Measurements from ENCODE around the gene SMYD4. TPM values are rescaled to one million over a fixed set of nuclear protein-coding genes. Genes with fewer than 3 reads are reported as not detected.

SMYD4 gene
- total and polyA plus RNA-seq, 9 of the 15 experiments (the other 6 are each of a cell fraction or from before 2014, with no cell fraction given), result 1.3 to 10.2 (median 6.7) TPM

DNA sequence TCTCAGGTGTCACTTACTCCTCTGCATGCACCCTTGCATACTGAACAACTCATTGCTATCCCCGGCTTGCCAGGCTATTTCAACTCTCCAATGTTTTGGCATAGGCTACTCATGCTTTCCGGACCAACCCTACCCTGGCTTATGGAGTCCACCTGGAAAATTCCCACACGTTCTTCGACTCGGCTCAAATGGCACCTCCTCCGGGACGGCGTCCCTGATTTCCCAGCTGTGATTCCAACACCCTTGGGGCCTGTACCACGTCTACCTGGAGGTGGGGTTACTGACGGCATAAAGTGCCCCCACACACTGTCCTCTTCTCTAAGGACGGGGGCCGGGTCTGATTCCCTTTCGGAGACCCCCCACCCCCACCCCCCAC, 498 bp downstream of the SMYD4 start:
- no TSS peak for BruUV-seq (replicated peaks)
- in situ Hi-C loops (cut with MboI) (no loop called here), intact Hi-C loops (cut with micrococcal nuclease) (no loop called here)
- POLR2A ChIA-PET, result interaction anchor here (0.8 to 1.2 kb wide), 4 partner anchors 9 to 113 kb away, joined by 3 to 7 read pairs (median 4); no protein-coding TSS in a partner anchor
- Histone ChIP-seq H3K9me3 (replicated peaks; ENCODE audit: control insufficient read depth, insufficient read depth, low read depth, low read length) (no peaks in the 10 kb centered on the region), H4K20me1 (replicated peaks; ENCODE audit: control insufficient read depth, insufficient read depth, low read length) (no peaks in the 10 kb centered on the region), H3K9me1 (ENCODE audit: control insufficient read depth, insufficient read depth, low read length) (no peaks in the 10 kb centered on the region), H3K4me3 (peak overlapping the region; percentile 81), H3K4me1 (replicated peaks in 1 of 2; ENCODE audit: control insufficient read depth in 2 of 2, insufficient read depth in 2 of 2, low read length in 2 of 2) (peaks cover 4 to 8% of the 10 kb centered on the region in 2 experiments; a peak in 3 of 5 replicates), H3K36me3 (ENCODE audit: control insufficient read depth, insufficient read depth, low read length) (peaks cover 32% of the 10 kb centered on the region; the same call in 1 of the 3 replicates), H3K79me2 (ENCODE audit: control insufficient read depth, insufficient read depth, low read length) (peaks cover 43% of the 10 kb centered on the region), H2AFZ (ENCODE audit: low read depth, low read length) (peak overlapping the region; percentile 83), H3K27me3 (ENCODE audit: control insufficient read depth in 2 of 2, insufficient read depth in 2 of 2, low read length in 2 of 2) (no peaks in the 10 kb centered on the region), H3K9ac (ENCODE audit: insufficient read depth in 1 of 2, low read depth in 2 of 2, low read length in 2 of 2) (peak overlapping the region; percentile 57 to 94), H3K4me2 (ENCODE audit: insufficient read depth, low read length) (peak overlapping the region; percentile 84), H3K27ac (ENCODE audit: extremely low read depth, low read depth, low read length) (peak overlapping the region; percentile 55; the same call in 1 of the 3 replicates)
- FAIRE-seq, result no peak
- no peak for DNase-seq (ENCODE audit: extremely low read depth in 1 of 4, low spot score in 3 of 4)
- CTCF ChIA-PET (ENCODE audit: low intra/inter-chr PET ratio), result no interaction called here
- WGBS (ENCODE audit: insufficient coverage, low coverage, missing lambda C conversion rate), result 1% methylated on average over 12 of the region's 13 CpGs
- ATAC-seq, result peak; percentile 48
- TF ChIP-seq TCFL5 (CRISPR knock-in tag; conservative IDR thresholded peaks at IDR 0.05) (no peak), DDX20 (tag; IDR thresholded peaks at IDR 0.05; ENCODE audit: low read depth) (no peak), TAL1 (IDR thresholded peaks at IDR 0.05) (no peak), ZEB2 (IDR thresholded peaks at IDR 0.05) (no peak), ZC3H4 (CRISPR knock-in tag; IDR thresholded peaks at IDR 0.05; ENCODE audit: borderline replicate concordance) (no peak), EGR1 (conservative IDR thresholded peaks at IDR 0.05) (no peak), ZNF408 (CRISPR knock-in tag; IDR thresholded peaks at IDR 0.05; ENCODE audit: low read depth) (no peak), CHD1 (IDR thresholded peaks at IDR 0.05; ENCODE audit: low read length) (no peak), HDAC1 (IDR thresholded peaks at IDR 0.05) (no peak), PTBP1 (IDR thresholded peaks at IDR 0.05; ENCODE audit: low read depth, low read length) (no peak), RBM25 (IDR thresholded peaks at IDR 0.05; ENCODE audit: low read depth, low read length, severe bottlenecking) (peak; percentile 71), ADNP (tag; IDR thresholded peaks at IDR 0.05) (peak; percentile 38; the same call in 1 of the 2 replicates), MIER1 (IDR thresholded peaks at IDR 0.05; ENCODE audit: low read depth) (no peak), MTA3 (IDR thresholded peaks at IDR 0.05; ENCODE audit: borderline replicate concordance) (no peak), SIN3B (IDR thresholded peaks at IDR 0.05; ENCODE audit: low read depth) (no peak), SMAD2 (IDR thresholded peaks at IDR 0.05; ENCODE audit: low read depth, low read length) (no peak), ETV1 (tag; conservative IDR thresholded peaks at IDR 0.05; ENCODE audit: low read depth) (no peak), MYBL2 (IDR thresholded peaks at IDR 0.05; ENCODE audit: low read depth) (no peak), MYBL2 (CRISPR knock-in tag; IDR thresholded peaks at IDR 0.05; ENCODE audit: borderline replicate concordance) (no peak), JUNB (CRISPR knock-in tag; conservative IDR thresholded peaks at IDR 0.05) (no peak)
- TF ChIP-seq, protein P1, sequence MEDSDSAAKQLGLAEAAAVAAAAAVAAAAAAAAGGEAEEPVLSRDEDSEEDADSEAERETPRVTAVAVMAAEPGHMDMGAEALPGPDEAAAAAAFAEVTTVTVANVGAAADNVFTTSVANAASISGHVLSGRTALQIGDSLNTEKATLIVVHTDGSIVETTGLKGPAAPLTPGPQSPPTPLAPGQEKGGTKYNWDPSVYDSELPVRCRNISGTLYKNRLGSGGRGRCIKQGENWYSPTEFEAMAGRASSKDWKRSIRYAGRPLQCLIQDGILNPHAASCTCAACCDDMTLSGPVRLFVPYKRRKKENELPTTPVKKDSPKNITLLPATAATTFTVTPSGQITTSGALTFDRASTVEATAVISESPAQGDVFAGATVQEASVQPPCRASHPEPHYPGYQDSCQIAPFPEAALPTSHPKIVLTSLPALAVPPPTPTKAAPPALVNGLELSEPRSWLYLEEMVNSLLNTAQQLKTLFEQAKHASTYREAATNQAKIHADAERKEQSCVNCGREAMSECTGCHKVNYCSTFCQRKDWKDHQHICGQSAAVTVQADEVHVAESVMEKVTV (CRISPR knock-in tag; IDR thresholded peaks at IDR 0.05), result no peak
- TF ChIP-seq, protein P2, sequence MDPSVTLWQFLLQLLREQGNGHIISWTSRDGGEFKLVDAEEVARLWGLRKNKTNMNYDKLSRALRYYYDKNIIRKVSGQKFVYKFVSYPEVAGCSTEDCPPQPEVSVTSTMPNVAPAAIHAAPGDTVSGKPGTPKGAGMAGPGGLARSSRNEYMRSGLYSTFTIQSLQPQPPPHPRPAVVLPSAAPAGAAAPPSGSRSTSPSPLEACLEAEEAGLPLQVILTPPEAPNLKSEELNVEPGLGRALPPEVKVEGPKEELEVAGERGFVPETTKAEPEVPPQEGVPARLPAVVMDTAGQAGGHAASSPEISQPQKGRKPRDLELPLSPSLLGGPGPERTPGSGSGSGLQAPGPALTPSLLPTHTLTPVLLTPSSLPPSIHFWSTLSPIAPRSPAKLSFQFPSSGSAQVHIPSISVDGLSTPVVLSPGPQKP (CRISPR knock-in tag; IDR thresholded peaks at IDR 0.05), result no peak

All from K562 (cell line).